ENCODE measurements around the gene ARHGAP12.

DNA sequence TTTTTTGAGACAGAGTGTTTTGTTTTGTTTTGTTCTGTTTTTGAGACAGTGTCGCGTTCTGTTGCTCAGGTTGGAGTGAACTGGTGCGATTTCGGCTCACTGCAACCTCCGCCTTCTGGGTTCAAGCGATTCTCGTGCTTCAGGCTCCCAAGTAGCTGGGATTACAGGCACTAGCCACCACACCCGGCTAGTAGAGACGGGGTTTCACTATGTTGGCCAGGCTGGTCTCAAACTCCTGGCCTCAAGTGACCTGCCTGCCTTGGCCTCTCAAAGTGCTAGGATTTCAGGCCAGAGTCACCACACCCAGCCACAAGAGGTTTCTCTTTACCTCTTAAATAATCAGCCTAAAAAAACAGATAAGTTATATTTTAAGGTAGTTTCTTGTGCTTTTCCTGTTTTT is 8.7 kb upstream of the ARHGAP12 start:
- TF ChIP-seq TAF1 (IDR thresholded peaks at IDR 0.05; ENCODE audit: low read depth) (no peak), EP300 (conservative IDR thresholded peaks at IDR 0.05; ENCODE audit: poor library complexity, severe bottlenecking) (no peak), SMC3 (conservative IDR thresholded peaks at IDR 0.05; ENCODE audit: poor library complexity) (no peak)
- TF ChIP-seq, protein P1, sequence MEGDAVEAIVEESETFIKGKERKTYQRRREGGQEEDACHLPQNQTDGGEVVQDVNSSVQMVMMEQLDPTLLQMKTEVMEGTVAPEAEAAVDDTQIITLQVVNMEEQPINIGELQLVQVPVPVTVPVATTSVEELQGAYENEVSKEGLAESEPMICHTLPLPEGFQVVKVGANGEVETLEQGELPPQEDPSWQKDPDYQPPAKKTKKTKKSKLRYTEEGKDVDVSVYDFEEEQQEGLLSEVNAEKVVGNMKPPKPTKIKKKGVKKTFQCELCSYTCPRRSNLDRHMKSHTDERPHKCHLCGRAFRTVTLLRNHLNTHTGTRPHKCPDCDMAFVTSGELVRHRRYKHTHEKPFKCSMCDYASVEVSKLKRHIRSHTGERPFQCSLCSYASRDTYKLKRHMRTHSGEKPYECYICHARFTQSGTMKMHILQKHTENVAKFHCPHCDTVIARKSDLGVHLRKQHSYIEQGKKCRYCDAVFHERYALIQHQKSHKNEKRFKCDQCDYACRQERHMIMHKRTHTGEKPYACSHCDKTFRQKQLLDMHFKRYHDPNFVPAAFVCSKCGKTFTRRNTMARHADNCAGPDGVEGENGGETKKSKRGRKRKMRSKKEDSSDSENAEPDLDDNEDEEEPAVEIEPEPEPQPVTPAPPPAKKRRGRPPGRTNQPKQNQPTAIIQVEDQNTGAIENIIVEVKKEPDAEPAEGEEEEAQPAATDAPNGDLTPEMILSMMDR (IDR thresholded peaks at IDR 0.05; ENCODE audit: poor library complexity, severe bottlenecking) = no peak
- TF ChIP-seq, protein P2, sequence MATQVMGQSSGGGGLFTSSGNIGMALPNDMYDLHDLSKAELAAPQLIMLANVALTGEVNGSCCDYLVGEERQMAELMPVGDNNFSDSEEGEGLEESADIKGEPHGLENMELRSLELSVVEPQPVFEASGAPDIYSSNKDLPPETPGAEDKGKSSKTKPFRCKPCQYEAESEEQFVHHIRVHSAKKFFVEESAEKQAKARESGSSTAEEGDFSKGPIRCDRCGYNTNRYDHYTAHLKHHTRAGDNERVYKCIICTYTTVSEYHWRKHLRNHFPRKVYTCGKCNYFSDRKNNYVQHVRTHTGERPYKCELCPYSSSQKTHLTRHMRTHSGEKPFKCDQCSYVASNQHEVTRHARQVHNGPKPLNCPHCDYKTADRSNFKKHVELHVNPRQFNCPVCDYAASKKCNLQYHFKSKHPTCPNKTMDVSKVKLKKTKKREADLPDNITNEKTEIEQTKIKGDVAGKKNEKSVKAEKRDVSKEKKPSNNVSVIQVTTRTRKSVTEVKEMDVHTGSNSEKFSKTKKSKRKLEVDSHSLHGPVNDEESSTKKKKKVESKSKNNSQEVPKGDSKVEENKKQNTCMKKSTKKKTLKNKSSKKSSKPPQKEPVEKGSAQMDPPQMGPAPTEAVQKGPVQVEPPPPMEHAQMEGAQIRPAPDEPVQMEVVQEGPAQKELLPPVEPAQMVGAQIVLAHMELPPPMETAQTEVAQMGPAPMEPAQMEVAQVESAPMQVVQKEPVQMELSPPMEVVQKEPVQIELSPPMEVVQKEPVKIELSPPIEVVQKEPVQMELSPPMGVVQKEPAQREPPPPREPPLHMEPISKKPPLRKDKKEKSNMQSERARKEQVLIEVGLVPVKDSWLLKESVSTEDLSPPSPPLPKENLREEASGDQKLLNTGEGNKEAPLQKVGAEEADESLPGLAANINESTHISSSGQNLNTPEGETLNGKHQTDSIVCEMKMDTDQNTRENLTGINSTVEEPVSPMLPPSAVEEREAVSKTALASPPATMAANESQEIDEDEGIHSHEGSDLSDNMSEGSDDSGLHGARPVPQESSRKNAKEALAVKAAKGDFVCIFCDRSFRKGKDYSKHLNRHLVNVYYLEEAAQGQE (IDR thresholded peaks at IDR 0.05; ENCODE audit: borderline replicate concordance) = no peak

Measured in neural cell (in vitro differentiated cells).